Neuronal stem cell (in vitro differentiated cells): Measurements from ENCODE around the gene NSFL1C.
"Not testable (repeated sequence)": the region's sequence is repeated elsewhere in the genome, so short reads cannot be mapped to it uniquely, and the experiment has no call there.

Experiments used
- DNase-seq: peaks from one replicate; pipeline ENCODE4 v3.0.0-alpha.2; 2013; ENCODE audit warnings: low spot score
- H2AFZ ChIP-seq: one replicate; pipeline ENCODE4 v1.6.1; 2013; ENCODE audit warnings: mild to moderate bottlenecking, low read length, inconsistent platforms
- H2AK5ac ChIP-seq: 2 replicates; pipeline ENCODE4 v1.6.1; 2013; ENCODE audit warnings: low read depth, mild to moderate bottlenecking, inconsistent platforms, low read length, moderate library complexity, mixed read lengths
- H2BK120ac ChIP-seq: 2 replicates; pipeline ENCODE4 v1.6.1; 2013; ENCODE audit warnings: low read depth, mild to moderate bottlenecking, inconsistent platforms, low read length, moderate library complexity, mixed read lengths
- H2BK12ac ChIP-seq: one replicate; pipeline ENCODE4 v1.6.1; 2013; ENCODE audit warnings: low read length, inconsistent platforms
- H2BK15ac ChIP-seq: 2 replicates; pipeline ENCODE4 v1.6.1; 2013; ENCODE audit warnings: mild to moderate bottlenecking, low read length, inconsistent platforms, mixed read lengths
- H2BK5ac ChIP-seq: one replicate; pipeline ENCODE4 v1.6.1; 2013; ENCODE audit warnings: inconsistent platforms, mild to moderate bottlenecking, low read length, moderate library complexity
- H3K14ac ChIP-seq: one replicate; pipeline ENCODE4 v1.6.1; 2013; ENCODE audit warnings: low read length, inconsistent platforms
- H3K18ac ChIP-seq: 2 replicates; pipeline ENCODE4 v1.6.1; 2013; ENCODE audit warnings: low read length, inconsistent platforms
- H3K23ac ChIP-seq: 2 replicates; pipeline ENCODE4 v1.6.1; 2013; ENCODE audit warnings: low read depth, mild to moderate bottlenecking, mixed read lengths, low read length, inconsistent platforms; ENCODE audit not compliant: poor library complexity
- H3K27ac ChIP-seq: replicated peaks from 3 replicates; pipeline ENCODE4 v1.5.1; 2013; ENCODE audit warnings: low read length, inconsistent platforms
- H3K27me3 ChIP-seq, 3 experiments: 2 replicates each; pipeline ENCODE4 v1.6.1; 2013; ENCODE audit warnings: low read length in 3 of 3, mild to moderate bottlenecking in 2 of 3, inconsistent platforms in 1 of 3, low read depth in 1 of 3, mixed read lengths in 1 of 3, moderate library complexity in 1 of 3; ENCODE audit not compliant: control insufficient read depth in 3 of 3, insufficient read depth in 3 of 3
- H3K36me3 ChIP-seq, 2 donors: replicated peaks in 1 of 2; 2 replicates each; pipeline ENCODE4 v1.6.1; 2013; ENCODE audit warnings: low read length in 2 of 2; ENCODE audit not compliant: control insufficient read depth in 2 of 2, insufficient read depth in 2 of 2
- H3K4ac ChIP-seq: 2 replicates; pipeline ENCODE4 v1.6.1; 2013; ENCODE audit warnings: inconsistent platforms, mild to moderate bottlenecking, low read length, moderate library complexity
- H3K4me1 ChIP-seq, 2 donors: 1 replicate in 1 of 2; 2 replicates in 1 of 2; pipeline ENCODE4 v1.6.1; 2013; ENCODE audit warnings: low read length in 2 of 2, low read depth in 1 of 2; ENCODE audit not compliant: control insufficient read depth in 2 of 2, insufficient read depth in 1 of 2
- H3K4me2 ChIP-seq: one replicate; pipeline ENCODE4 v1.6.1; 2013; ENCODE audit warnings: mild to moderate bottlenecking, low read length, inconsistent platforms; ENCODE audit not compliant: insufficient read depth, poor library complexity, severe bottlenecking
- H3K4me3 ChIP-seq, 2 donors: 2 replicates each; pipeline ENCODE4 v1.5.1; 2013; ENCODE audit warnings: low read length in 2 of 2, mild to moderate bottlenecking in 2 of 2, inconsistent platforms in 1 of 2, moderate library complexity in 1 of 2
- H3K79me1 ChIP-seq: one replicate; pipeline ENCODE4 v1.6.1; 2013; ENCODE audit warnings: low read depth, mild to moderate bottlenecking, inconsistent platforms, low read length, moderate library complexity
- H3K9ac ChIP-seq: one replicate; pipeline ENCODE4 v1.6.1; 2013; ENCODE audit warnings: mild to moderate bottlenecking, low read depth, low read length, inconsistent platforms; ENCODE audit not compliant: poor library complexity
- H3K9me3 ChIP-seq, 2 donors: replicated peaks in 1 of 2; 2 replicates each; pipeline versions ENCODE3 to v1.6.1; 2013; ENCODE audit warnings: low read length in 2 of 2, mild to moderate bottlenecking in 2 of 2, inconsistent platforms in 1 of 2, low read depth in 1 of 2, mixed read lengths in 1 of 2, moderate library complexity in 1 of 2; ENCODE audit not compliant: control insufficient read depth in 2 of 2, insufficient read depth in 1 of 2
- H4K8ac ChIP-seq: one replicate; pipeline ENCODE4 v1.6.1; 2013; ENCODE audit warnings: low read depth, mild to moderate bottlenecking, inconsistent platforms, low read length, moderate library complexity
- H4K91ac ChIP-seq: one replicate; pipeline ENCODE4 v1.6.1; 2013; ENCODE audit warnings: low read length, low read depth, mild to moderate bottlenecking, inconsistent platforms; ENCODE audit not compliant: poor library complexity
- WGBS, 2 donors: extraction: QIAGEN DNeasy Blood & Tissue Kit; methylation state at CpG; one replicate each; pipeline ENCODE4 v1.1.7; 2013; ENCODE audit warnings: missing lambda C conversion rate in 2 of 2, mixed read lengths in 1 of 2; ENCODE audit not compliant: insufficient read length in 2 of 2, insufficient replicate concordance in 1 of 2; ENCODE audit errors: extremely low coverage in 2 of 2; 5-methylcytosine and 5-hydroxymethylcytosine counted together

NSFL1C gene

GRCh38 chr20:1500496-1500895 lies 33.8 kb upstream of the NSFL1C start:
- H3K27ac ChIP-seq = no peak overlapping the region
- H3K14ac ChIP-seq = no peak overlapping the region
- no peak overlapping the region for H3K4me3 ChIP-seq
- no peak overlapping the region for H2AK5ac ChIP-seq
- no peaks in the 10 kb centered on the region for H3K79me1 ChIP-seq
- H3K9ac ChIP-seq = no peak overlapping the region
- H4K91ac ChIP-seq = no peak overlapping the region
- H3K23ac ChIP-seq = no peak overlapping the region
- DNase-seq = no peak
- no peaks in the 10 kb centered on the region for H3K4me1 ChIP-seq
- H3K27me3 ChIP-seq = no peaks in the 10 kb centered on the region
- no CpG with 5 or more reads among the region's 3 CpGs for WGBS, 2 donors
- H2AFZ ChIP-seq = no peak overlapping the region
- no peak overlapping the region for H3K18ac ChIP-seq
- H2BK120ac ChIP-seq = no peak overlapping the region
- no peak overlapping the region for H2BK12ac ChIP-seq
- no peak overlapping the region for H3K4me2 ChIP-seq
- no peak overlapping the region for H4K8ac ChIP-seq
- no peak overlapping the region for H2BK15ac ChIP-seq
- H2BK5ac ChIP-seq = no peak overlapping the region
- H3K36me3 ChIP-seq = no peaks in the 10 kb centered on the region
- H3K4ac ChIP-seq = no peak overlapping the region
- no peaks in the 10 kb centered on the region for H3K9me3 ChIP-seq

GRCh38 chr20:1499528-1500420 lies 33.1 kb upstream of the NSFL1C start:
- Histone ChIP-seq H2AK5ac (no peak overlapping the region), H3K4me1 (no peaks in the 10 kb centered on the region), H3K4ac (no peak overlapping the region), H4K91ac (no peak overlapping the region), H3K9ac (no peak overlapping the region), H2AFZ (no peak overlapping the region), H2BK120ac (no peak overlapping the region), H3K27me3 (no peaks in the 10 kb centered on the region), H3K9me3 (no peaks in the 10 kb centered on the region), H3K27ac (no peak overlapping the region), H3K79me1 (no peaks in the 10 kb centered on the region), H3K14ac (no peak overlapping the region), H2BK15ac (no peak overlapping the region), H2BK12ac (no peak overlapping the region), H3K23ac (no peak overlapping the region), H2BK5ac (no peak overlapping the region), H4K8ac (no peak overlapping the region), H3K36me3 (no peaks in the 10 kb centered on the region), H3K18ac (no peak overlapping the region), H3K4me3 (no peak overlapping the region), H3K4me2 (no peak overlapping the region)
- DNase-seq = no peak
- WGBS, 2 donors = no CpG with 5 or more reads among the region's 8 CpGs

GRCh38 chr20:1497371-1497770 lies 30.7 kb upstream of the NSFL1C start:
- not testable (repeated sequence) for H2BK12ac ChIP-seq, H2BK5ac ChIP-seq, H3K4me3 ChIP-seq, H2BK120ac ChIP-seq, H3K4ac ChIP-seq, DNase-seq, H2AK5ac ChIP-seq, H3K79me1 ChIP-seq, H3K23ac ChIP-seq, H3K36me3 ChIP-seq, H3K4me1 ChIP-seq, H3K14ac ChIP-seq, H3K27ac ChIP-seq, H2BK15ac ChIP-seq, H4K91ac ChIP-seq, H3K9me3 ChIP-seq, H3K9ac ChIP-seq, H3K18ac ChIP-seq, H3K4me2 ChIP-seq, H4K8ac ChIP-seq, H3K27me3 ChIP-seq, H2AFZ ChIP-seq
- no CpG with 5 or more reads among the region's 5 CpGs for WGBS, 2 donors

GRCh38 chr20:1496930-1497329 lies 30.3 kb upstream of the NSFL1C start:
- Histone ChIP-seq H3K14ac (no peak overlapping the region), H4K91ac (no peak overlapping the region), H2BK5ac (no peak overlapping the region), H2AK5ac (no peak overlapping the region), H3K27ac (no peak overlapping the region), H3K9me3 (peaks cover 0 to 2% of the 10 kb centered on the region in 2 donors), H2BK12ac (no peak overlapping the region), H2AFZ (no peak overlapping the region), H3K4me1 (no peaks in the 10 kb centered on the region), H3K36me3 (no peaks in the 10 kb centered on the region), H3K27me3 (peaks cover 0 to 9% (median 0%) of the 10 kb centered on the region in 3 experiments), H2BK120ac (no peak overlapping the region), H3K4me2 (no peak overlapping the region), H3K79me1 (no peaks in the 10 kb centered on the region), H3K9ac (no peak overlapping the region), H3K4me3 (no peak overlapping the region), H3K18ac (no peak overlapping the region), H2BK15ac (no peak overlapping the region), H3K23ac (no peak overlapping the region), H4K8ac (no peak overlapping the region), H3K4ac (no peak overlapping the region)
- no CpG with 5 or more reads among the region's 3 CpGs for WGBS, 2 donors
- DNase-seq = no peak
